ENCODE results near the gene FURIN.
"Not testable (repeated sequence)": the region's sequence is repeated elsewhere in the genome, so short reads cannot be mapped to it uniquely, and the experiment has no call there.

FURIN gene

GRCh38 chr15:90883976-90884718, 15.8 kb downstream of the FURIN start, which contains the start of gene FES:
TSS of gene FES (plus strand) at chr15:90884504. CDS start at chr15:90885046, 542 bp downstream.
- DNase-seq: peak; percentile 87

DNA sequence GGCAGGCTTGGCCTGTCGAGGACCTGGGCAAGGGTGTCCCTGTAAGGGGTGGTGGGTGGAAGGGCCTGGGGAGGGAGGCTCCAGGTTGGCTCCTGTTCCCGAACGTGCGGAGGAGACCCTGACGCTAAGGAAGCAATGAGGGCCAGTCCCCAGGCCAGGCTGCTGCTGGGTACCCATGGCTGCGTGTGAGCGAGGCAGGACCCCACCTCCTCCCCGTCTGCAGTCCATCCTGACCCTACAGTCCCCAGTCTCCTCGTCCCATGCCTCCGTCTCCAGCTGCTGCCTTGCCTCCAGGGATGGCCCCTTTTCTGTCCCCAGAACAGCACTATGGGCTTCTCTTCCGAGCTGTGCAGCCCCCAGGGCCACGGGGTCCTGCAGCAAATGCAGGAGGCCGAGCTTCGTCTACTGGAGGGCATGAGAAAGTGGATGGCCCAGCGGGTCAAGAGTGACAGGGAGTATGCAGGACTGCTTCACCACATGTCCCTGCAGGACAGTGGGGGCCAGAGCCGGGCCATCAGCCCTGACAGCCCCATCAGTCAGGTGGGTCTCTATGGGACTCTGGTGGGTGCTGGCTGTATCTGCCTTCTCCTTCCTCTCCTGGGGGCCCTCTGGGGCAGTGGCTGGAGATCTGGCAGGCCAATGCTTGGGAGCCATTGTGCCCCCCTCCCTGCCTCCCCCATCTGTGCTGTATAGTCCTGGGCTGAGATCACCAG, 16.5 kb downstream of the FURIN start:
- DNase-seq: no peak

DNA sequence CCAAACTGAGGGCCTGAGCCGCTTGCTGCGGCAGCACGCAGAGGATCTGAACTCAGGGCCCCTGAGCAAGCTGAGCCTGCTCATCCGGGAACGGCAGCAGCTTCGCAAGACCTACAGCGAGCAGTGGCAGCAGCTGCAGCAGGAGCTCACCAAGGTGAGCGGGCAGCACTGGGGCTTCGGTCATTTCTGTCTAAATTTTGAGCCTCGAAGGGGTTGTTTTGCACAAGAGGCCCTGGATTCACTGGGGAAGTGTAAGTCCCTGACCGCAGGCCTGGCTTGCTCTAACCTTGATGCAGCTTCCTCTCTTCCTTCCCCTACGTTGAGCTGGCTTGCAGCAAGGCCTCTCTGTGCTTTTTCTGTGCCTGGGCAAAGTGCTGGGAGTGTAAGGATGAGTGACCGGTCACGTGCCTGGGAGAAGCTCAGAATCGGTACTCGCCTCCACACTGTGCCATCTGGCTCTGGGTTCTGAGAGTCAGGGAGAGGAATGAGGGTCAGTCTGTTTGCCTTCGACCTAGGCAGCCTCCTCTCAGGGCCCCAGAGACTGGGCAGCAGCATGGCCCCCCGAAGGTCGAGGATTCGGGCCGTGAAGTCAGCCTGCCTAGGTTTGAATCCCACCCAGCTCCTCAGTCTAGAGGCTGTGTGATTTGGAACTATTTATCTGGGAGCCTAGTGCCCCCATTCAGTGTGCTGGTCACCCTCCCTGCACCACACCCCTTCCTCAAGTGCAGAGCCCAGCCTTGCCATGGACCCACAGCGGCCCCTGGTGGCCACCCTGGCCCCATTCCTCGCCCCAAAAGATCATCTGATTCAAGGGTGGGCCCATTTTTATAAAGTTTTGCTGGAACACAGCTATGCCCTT, 17.3 kb downstream of the FURIN start:
- DNase-seq: peak; percentile 89

DNA sequence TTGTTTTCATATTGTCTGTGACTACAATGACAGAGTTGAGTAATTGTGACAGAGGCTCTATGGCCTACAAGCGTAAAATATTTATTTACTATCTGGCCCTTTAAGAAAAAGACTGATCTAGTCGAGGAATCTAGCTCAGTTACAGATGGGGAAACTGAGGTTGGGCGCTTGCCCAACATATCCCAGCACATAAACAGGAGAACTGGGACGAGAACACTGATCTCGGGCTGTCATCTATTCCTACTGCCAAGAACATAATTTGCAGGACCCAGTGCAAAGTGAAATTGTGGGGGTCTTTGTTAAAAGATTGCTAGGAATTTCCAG, 17.9 kb downstream of the FURIN start:
- DNase-seq: no peak

GRCh38 chr15:90887037-90887481, 18.7 kb downstream of the FURIN start:
- no peak for DNase-seq

DNA sequence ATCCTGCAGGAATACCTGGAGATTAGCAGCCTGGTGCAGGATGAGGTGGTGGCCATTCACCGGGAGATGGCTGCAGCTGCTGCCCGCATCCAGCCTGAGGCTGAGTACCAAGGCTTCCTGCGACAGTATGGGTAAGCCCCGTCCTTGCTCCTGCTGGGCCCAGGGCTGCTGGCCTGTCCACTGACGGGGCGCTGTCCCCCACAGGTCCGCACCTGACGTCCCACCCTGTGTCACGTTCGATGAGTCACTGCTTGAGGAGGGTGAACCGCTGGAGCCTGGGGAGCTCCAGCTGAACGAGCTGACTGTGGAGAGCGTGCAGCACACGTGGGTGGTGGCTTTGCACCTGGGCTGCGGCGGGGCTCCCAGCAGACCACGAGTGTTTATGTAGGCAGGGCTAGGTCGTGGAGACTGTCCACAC, 20.9 kb downstream of the FURIN start:
- DNase-seq: no peak

DNA sequence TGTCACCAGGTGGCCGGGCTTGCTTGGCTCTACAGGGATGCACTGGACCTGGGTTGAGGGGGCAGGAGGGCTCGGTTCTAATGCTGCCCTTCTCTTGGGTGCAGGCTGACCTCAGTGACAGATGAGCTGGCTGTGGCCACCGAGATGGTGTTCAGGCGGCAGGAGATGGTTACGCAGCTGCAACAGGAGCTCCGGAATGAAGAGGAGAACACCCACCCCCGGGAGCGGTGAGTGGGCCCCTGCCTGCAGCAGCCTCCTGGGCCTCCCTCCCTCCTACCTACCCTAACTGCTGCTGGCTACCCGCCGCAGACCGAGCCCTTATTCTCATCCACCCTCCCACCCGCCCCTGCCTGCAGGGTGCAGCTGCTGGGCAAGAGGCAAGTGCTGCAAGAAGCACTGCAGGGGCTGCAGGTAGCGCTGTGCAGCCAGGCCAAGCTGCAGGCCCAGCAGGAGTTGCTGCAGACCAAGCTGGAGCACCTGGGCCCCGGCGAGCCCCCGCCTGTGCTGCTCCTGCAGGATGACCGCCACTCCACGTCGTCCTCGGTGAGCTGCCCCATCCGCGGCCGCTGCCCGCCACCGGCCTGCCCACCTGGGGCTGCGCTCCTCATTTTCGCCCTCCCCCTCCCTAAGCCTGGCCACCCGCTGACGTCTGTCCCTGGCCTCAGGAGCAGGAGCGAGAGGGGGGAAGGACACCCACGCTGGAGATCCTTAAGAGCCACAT, 21.5 kb downstream of the FURIN start:
- no peak for DNase-seq

- DNase-seq: no peak
Observed at GRCh38 chr15:90890839-90891238, 22.5 kb downstream of the FURIN start.

GRCh38 chr15:90891346-90891949, 23.1 kb downstream of the FURIN start:
- no peak for DNase-seq

GRCh38 chr15:90892023-90892422, 23.6 kb downstream of the FURIN start:
- no peak for DNase-seq

- no peak for DNase-seq
Observed at GRCh38 chr15:90892498-90893174, 24.2 kb downstream of the FURIN start.

DNA sequence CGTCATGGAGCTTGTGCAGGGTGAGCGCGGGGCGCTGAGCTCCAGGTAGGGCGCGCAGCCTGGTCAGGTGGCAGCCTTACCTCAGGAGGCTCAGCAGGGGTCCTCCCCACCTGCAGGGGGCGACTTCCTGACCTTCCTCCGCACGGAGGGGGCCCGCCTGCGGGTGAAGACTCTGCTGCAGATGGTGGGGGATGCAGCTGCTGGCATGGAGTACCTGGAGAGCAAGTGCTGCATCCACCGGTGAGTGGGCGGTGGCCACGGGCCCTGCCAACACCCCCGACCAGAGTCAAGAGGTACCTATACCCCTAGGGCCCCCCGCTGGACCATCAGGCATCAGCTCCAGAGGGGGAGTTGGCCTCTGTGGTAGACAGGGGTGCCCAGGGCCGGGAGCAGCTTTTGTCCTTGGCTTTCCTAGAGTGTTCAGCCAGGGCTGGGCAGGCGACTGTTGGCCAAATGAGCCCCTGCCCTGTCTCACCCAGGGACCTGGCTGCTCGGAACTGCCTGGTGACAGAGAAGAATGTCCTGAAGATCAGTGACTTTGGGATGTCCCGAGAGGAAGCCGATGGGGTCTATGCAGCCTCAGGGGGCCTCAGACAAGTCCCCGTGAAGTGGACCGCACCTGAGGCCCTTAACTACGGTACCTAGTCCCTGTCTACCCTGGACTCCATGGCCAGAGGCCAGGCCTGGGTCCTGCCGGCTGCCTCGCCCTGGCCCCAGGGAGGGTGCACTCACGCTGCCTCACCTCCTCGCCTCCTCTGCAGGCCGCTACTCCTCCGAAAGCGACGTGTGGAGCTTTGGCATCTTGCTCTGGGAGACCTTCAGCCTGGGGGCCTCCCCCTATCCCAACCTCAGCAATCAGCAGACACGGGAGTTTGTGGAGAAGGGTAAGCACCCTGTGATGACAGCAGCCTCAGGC, 25.0 kb downstream of the FURIN start:
- DNase-seq: no peak

DNA sequence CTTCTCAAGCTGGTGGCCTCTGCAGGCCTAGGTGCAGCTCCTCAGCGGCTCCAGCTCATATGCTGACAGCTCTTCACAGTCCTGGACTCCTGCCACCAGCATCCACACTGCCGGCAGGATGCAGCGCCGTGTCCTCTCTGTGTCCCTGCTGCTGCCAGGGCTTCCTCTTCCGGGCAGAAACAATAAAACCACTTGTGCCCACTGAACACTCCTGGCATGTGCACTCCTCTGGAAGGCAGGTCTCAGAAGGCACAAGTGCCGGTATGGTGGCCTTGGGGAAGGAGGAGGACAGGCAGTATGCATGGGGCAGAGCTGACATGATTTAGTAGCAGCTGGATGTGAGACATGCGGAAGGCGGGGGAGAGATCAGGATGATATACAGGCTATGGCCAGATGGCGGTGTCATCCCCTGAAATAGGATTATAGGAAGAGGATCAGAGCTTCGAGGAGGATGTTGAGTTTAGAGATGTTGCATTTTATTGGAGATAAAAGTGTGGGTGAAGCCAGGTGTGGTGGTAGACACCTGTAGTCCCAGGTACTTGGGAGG, 27.3 kb downstream of the FURIN start:
- no peak for DNase-seq

GRCh38 chr15:90897131-90897655, 28.8 kb downstream of the FURIN start:
- not testable (repeated sequence) for DNase-seq

GRCh38 chr15:90901175-90902039, 33.0 kb downstream of the FURIN start:
- no peak for DNase-seq

- peak; percentile 88 for DNase-seq
Observed at GRCh38 chr15:90902040-90902839, 33.9 kb downstream of the FURIN start.

DNA sequence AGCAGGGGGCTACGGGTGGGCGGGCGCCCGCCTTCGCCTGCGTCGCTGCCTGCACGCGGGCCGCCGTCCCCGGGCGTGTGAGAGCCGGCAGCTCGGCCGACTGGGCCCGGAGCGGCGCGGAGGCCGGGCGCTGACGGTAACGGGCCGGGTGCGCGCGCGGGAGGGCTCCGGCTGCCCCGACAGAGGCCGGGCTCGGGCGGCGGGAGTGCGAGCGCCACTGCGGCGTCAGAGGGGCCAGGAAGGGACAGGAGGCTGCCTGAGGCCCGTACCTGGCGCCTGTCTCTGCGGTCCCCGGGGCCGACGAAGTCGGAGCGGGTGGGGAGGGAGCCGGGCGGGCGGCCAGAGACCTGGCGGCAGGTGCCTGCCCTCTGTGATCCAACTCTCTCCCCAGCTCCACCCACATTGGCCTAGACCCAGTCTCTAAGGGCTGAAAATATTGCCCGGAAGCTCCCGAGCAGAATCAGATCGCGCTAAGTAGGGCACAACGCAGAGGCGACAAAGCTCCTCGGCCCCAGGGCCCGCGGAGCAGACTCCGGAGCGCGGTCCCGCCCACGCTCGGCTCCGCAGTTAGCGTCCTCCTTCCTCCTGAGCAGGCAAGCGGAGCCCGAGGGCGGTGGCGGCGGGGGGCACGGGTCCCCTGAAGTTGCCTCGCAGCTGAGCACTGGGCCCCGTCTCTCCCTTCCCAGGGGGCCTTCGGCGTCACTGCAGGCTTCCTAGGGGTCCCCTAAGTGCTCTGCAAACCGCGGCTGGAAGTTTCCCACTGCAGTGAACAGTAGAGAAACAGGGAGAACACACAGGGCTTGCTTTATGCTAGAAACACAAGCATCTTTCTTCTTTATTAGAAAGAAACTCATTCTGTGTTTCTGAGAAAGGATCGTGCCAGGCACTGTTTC, 34.7 kb downstream of the FURIN start, which contains the start of gene MAN2A2:
MAN2A2 (plus strand) TSS at position 463 of the 893 bp plus-strand sequence. CDS start 906 bp downstream, outside the sequence.
- peak; percentile 72 for DNase-seq

Measured in femur (tissue), 1 donor.